GM18873 (cell line): ENCODE data around the gene EXOC4.
"Not testable (repeated sequence)": the region's sequence is repeated elsewhere in the genome, so short reads cannot be mapped to it uniquely, and the experiment has no call there.

Source experiments
- ATAC-seq: cut with Tn5 transposase; IDR thresholded peaks from one replicate; pipeline ENCODE4 v1.9.1; 2021; ENCODE audit warnings: mild to moderate bottlenecking, moderate library complexity, moderate number of reproducible peaks; ENCODE audit not compliant: unreplicated experiment, low FRiP score

The EXOC4 gene

GRCh38 chr7:133987582-133987981 lies 734.7 kb downstream of the EXOC4 start:
- no peak for ATAC-seq

GRCh38 chr7:133993547-133993946 lies 740.7 kb downstream of the EXOC4 start:
- no peak for ATAC-seq

- ATAC-seq, result not testable (repeated sequence)
Measured at GRCh38 chr7:133994100-133994499, 741.2 kb downstream of the EXOC4 start.

GRCh38 chr7:133997463-133997862 lies 744.6 kb downstream of the EXOC4 start:
- no peak for ATAC-seq

GRCh38 chr7:133999178-133999577 lies 746.3 kb downstream of the EXOC4 start:
- ATAC-seq, result no peak

GRCh38 chr7:134004829-134005505 lies 752.1 kb downstream of the EXOC4 start:
- no peak for ATAC-seq

GRCh38 chr7:134009314-134010110 lies 756.6 kb downstream of the EXOC4 start:
- no peak for ATAC-seq

- ATAC-seq, result no peak
Measured at GRCh38 chr7:134013249-134013648, 760.4 kb downstream of the EXOC4 start.

GRCh38 chr7:134014935-134015334 lies 762.1 kb downstream of the EXOC4 start:
- no peak for ATAC-seq

GRCh38 chr7:134016223-134016941 lies 763.5 kb downstream of the EXOC4 start:
- no peak for ATAC-seq

- no peak for ATAC-seq
Measured at GRCh38 chr7:134016942-134017303, 764.0 kb downstream of the EXOC4 start.

- no peak for ATAC-seq
Measured at GRCh38 chr7:134018306-134018705, 765.4 kb downstream of the EXOC4 start.

- no peak for ATAC-seq
Measured at GRCh38 chr7:134019251-134019650, 766.4 kb downstream of the EXOC4 start.

- no peak for ATAC-seq
Measured at GRCh38 chr7:134021836-134022235, 769.0 kb downstream of the EXOC4 start.

- no peak for ATAC-seq
Measured at GRCh38 chr7:134022286-134022911, 769.5 kb downstream of the EXOC4 start.

GRCh38 chr7:134024739-134025138 lies 771.9 kb downstream of the EXOC4 start:
- ATAC-seq, result no peak

- ATAC-seq, result no peak
Measured at GRCh38 chr7:134028853-134029252, 776.0 kb downstream of the EXOC4 start.

- no peak for ATAC-seq
Measured at GRCh38 chr7:134029743-134030142, 776.9 kb downstream of the EXOC4 start.

- no peak for ATAC-seq
Measured at GRCh38 chr7:134030460-134030865, 777.6 kb downstream of the EXOC4 start.

- no peak for ATAC-seq
Measured at GRCh38 chr7:134031835-134032617, 779.1 kb downstream of the EXOC4 start.
